Mucosa of rectum (tissue), 2 donors: ENCODE data around the gene CELSR1.

ENCODE experiments used
- H3K27ac ChIP-seq, 2 donors: one replicate each; pipeline ENCODE4 v1.7.0; 2013; ENCODE audit warnings: inconsistent platforms in 2 of 2, low read depth in 2 of 2, low read length in 2 of 2
- H3K27me3 ChIP-seq, 2 donors: one replicate each; pipeline ENCODE4 v1.7.0; 2013; ENCODE audit warnings: low read length in 2 of 2; ENCODE audit not compliant: control insufficient read depth in 2 of 2, insufficient read depth in 2 of 2
- H3K36me3 ChIP-seq, 2 donors: one replicate each; pipeline ENCODE4 v1.7.0; 2013; ENCODE audit warnings: low read length in 2 of 2; ENCODE audit not compliant: control insufficient read depth in 2 of 2, insufficient read depth in 2 of 2
- H3K4me1 ChIP-seq, 2 donors: one replicate each; pipeline ENCODE4 v1.7.0; 2013; ENCODE audit warnings: low read length in 2 of 2, mild to moderate bottlenecking in 1 of 2; ENCODE audit not compliant: control insufficient read depth in 2 of 2, insufficient read depth in 2 of 2
- H3K4me3 ChIP-seq, 2 donors: one replicate each; pipeline ENCODE4 v1.7.0; 2013; ENCODE audit warnings: low read length in 2 of 2
- H3K9ac ChIP-seq, 2 donors: one replicate each; pipeline ENCODE4 v1.7.0; 2013; ENCODE audit warnings: low read length in 2 of 2, low read depth in 1 of 2, mild to moderate bottlenecking in 1 of 2
- H3K9me3 ChIP-seq, 2 donors: one replicate each; pipeline ENCODE4 v1.7.0; 2013; ENCODE audit warnings: low read length in 2 of 2; ENCODE audit not compliant: control insufficient read depth in 2 of 2
- donor health status: healthy.
- donor health status: Normal muscosa, but diverticular disease.

Gene CELSR1

DNA sequence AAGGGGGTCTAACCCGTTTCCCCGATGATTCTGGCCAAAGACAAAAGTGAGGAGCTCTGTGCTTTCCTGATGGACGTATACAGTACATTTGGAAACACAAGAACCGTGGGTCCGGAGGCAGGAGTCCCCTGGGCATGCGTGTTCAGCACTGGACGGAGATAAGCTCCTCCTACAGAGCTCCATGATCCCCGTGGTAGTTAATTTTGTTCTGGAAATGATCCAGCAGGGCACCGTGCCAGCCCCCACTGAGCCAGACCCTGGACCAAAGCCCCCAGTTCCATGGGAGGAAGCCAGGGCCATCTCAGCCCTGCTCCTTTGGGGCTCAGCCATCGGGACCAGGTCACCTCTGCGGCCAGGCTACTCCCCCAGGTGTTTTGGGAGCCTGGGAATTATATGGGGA is 118.6 kb downstream of the CELSR1 start:
- no peaks in the 10 kb centered on the region for H3K36me3 ChIP-seq
- no peak overlapping the region for H3K27ac ChIP-seq
- H3K27me3 ChIP-seq = no peaks in the 10 kb centered on the region
- H3K9ac ChIP-seq = no peak overlapping the region
- H3K9me3 ChIP-seq = no peaks in the 10 kb centered on the region
- H3K4me1 ChIP-seq = peaks cover 0 to 4% of the 10 kb centered on the region in 2 donors
- H3K4me3 ChIP-seq = no peak overlapping the region

DNA sequence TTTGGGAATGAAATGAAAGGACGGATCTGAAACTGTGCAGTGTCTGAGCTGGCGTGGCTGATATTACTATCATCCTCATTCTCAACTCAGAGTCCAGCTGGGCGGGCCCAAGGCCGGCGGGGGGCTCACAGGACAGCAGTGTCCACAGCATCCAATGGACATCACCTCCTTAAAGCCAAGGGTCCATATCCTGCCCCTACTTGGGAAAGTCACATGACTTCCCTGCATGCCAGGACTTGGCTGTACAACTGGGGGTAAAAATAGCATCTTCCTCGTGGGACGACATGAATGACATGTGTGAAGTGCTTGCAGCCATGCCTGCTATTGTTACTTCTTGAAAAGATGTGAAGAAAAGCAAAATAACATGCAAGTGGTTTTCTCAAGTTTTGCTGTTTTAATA is 119.7 kb downstream of the CELSR1 start:
- Histone ChIP-seq H3K9me3 (no peaks in the 10 kb centered on the region), H3K36me3 (no peaks in the 10 kb centered on the region), H3K27me3 (no peaks in the 10 kb centered on the region), H3K4me3 (no peak overlapping the region), H3K4me1 (peaks cover 0 to 4% of the 10 kb centered on the region in 2 donors), H3K27ac (no peak overlapping the region), H3K9ac (no peak overlapping the region)

DNA sequence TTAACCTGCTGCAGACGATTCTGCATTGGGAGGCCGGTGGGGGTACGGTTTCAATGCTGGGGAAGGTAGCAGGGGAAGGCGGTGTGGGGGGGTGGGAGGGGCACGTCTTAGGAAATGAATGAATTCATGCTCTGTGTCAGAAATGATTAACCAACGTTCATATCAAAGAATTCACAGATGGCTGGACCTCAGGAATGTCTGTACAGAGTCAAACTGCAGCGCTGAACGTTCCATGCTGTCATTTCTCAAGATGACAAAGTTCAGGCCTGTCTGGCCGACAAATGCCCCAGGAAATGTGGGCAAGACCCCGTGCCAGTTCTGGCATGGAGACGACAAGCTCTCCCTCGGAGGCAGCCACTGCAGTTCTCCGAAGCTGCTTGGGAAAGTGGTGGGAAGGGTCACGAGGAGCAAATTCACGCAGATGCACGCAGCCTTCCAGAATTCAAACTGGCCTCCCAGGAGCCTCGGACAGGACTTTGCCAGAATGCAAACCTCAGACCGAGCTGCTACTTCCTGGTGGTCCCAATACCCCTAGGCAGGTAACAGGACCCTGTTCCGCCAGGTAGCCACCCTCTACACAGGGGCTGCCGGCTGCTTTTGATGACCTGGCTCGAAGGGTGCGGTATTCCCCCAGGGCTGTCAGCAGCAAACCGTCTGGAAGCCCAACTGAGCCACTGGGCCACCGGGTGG is 120.4 kb downstream of the CELSR1 start:
- Histone ChIP-seq H3K4me3 (no peak overlapping the region), H3K27me3 (no peaks in the 10 kb centered on the region)

DNA sequence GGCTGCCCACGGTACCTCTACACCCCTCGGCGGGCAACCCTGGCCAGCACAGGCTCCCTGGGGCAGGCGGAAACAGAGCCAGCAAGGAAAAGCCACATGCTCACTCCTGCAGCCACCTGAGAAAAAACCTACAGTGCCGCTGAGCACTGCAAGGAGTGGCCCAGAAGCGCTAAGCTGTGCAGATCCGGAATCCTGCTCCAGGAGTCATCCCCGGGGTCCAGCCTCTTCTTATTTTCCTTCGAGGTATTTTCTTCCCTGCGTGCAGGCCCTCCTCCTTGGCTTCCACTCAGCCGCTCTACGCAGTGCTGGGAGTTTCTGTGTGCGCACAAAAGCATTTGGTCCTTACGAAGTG is 120.9 kb downstream of the CELSR1 start:
- Histone ChIP-seq H3K9ac (no peak overlapping the region), H3K36me3 (no peaks in the 10 kb centered on the region), H3K4me3 (no peak overlapping the region), H3K27me3 (no peaks in the 10 kb centered on the region), H3K4me1 (peaks cover 0 to 4% of the 10 kb centered on the region in 2 donors), H3K27ac (no peak overlapping the region), H3K9me3 (no peaks in the 10 kb centered on the region)

More for the DNA sequence above, 120.4 kb downstream of the CELSR1 start:
- Histone ChIP-seq H3K9me3 (no peaks in the 10 kb centered on the region), H3K36me3 (no peaks in the 10 kb centered on the region), H3K9ac (no peak overlapping the region), H3K27ac (no peak overlapping the region), H3K4me1 (peaks cover 0 to 4% of the 10 kb centered on the region in 2 donors)

DNA sequence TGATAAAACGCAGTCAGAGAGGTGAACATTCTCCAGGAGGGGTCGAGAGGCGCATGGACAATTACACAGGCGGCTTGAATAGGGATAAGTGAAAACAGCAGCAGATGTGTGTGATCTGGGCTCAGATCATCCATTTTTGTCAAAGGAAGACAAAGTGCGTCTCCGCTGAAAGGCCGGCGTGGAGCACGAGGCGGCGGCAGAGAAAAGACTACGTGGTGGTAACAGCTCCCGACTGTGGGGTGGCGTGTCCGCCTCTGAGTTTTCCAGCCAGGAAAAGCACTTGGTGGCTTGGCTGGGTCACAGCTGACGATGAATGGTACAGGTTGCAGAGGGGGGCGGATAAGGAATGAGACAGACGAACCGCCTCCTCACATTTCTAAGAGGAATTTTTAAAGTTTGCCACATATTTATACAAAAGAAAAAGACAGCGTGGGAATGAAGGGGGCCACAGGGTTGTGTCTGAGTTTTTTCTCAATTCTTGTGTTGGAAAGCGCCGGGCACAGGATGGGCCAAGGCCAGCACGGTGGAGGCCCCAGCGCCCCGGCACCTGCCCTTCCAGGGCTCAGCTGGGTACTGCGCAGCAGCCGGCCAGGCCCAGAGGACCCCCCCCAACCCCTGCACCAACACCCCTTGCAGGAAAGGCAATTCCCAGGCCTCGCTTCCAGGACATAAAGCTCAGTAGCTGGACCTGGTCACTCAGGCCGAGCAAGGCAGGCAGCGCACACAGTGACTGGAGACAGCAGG is 121.5 kb downstream of the CELSR1 start:
- Histone ChIP-seq H3K9ac (no peak overlapping the region), H3K27me3 (no peaks in the 10 kb centered on the region), H3K4me1 (peaks cover 0 to 4% of the 10 kb centered on the region in 2 donors)

DNA sequence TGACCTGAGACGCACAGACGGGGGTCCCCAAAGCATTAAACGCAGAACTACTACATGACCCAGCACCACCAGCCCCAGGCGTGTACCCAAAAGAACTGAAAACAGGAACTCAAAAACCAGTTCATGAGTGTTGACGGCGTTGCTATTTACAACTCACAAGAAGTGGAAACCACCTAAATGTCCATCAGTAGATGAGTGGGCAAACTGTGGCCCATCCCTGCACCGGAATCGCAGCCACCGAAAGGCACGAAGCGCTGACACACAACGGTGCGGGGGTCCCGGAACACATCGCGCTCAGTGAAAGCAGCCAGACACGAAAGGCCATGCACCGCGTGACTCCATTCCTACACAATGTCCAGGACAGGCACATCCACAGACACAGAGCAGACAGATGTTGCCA is 122.7 kb downstream of the CELSR1 start:
- peaks cover 0 to 4% of the 10 kb centered on the region in 2 donors for H3K4me1 ChIP-seq
- no peak overlapping the region for H3K9ac ChIP-seq
- H3K4me3 ChIP-seq = no peak overlapping the region
- H3K36me3 ChIP-seq = no peaks in the 10 kb centered on the region
- no peaks in the 10 kb centered on the region for H3K27me3 ChIP-seq
- H3K27ac ChIP-seq = no peak overlapping the region
- no peaks in the 10 kb centered on the region for H3K9me3 ChIP-seq

More for the DNA sequence above, 121.5 kb downstream of the CELSR1 start:
- Histone ChIP-seq H3K27ac (no peak overlapping the region), H3K9me3 (no peaks in the 10 kb centered on the region), H3K36me3 (no peaks in the 10 kb centered on the region), H3K4me3 (no peak overlapping the region)

DNA sequence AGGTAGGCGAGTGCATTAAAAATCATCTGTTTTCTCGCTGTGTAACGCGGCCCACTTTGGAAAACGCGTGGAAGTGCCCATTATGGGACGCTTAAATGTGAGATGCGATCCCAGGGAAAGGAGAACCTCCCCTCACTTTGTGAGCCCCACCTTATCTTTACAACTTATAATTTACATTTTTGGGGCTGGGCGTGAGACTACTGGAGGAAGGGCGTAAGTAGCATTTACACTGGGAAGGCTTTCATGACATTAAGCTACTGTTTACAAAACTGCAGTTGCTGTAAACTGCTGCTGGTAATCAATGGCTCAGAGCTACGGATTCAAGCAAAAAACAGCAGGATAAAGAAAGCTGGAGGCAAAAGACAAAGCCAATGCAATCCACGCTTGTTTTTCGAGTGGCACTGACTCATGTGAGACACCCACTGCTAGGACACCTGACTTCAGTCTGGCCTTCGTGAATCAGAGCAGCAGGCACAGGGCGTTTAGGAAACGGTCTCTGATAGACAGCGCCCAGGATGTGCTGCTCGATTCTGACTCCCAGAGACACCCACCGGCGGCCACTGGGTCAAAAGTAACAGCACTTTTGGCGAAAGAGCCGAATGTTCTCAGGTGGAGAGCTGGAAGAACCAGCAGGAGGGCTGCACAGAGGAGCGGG is 123.6 kb downstream of the CELSR1 start:
- no peak overlapping the region for H3K9ac ChIP-seq
- H3K36me3 ChIP-seq = no peaks in the 10 kb centered on the region

DNA sequence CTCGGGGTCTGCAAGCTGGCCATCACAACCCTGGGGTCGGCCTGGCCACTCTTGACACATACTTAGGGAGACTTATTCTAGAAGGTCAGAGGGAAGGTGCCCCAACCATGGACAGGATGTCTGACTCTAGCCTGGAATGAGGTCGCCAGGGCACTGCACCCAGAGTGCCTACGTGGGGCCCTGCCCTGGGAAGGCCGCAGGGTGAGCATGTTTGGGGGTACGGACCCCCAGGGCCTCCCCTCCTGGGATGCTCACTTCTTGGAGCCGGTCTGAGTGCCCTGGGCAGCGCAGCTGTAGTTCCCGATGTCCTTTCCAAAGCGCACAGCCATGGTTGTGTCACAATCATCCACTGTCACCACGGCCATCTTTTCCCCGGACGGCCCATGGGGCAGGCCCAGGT is 126.1 kb downstream of the CELSR1 start:
- H3K9me3 ChIP-seq = no peaks in the 10 kb centered on the region
- H3K27me3 ChIP-seq = no peaks in the 10 kb centered on the region
- no peak overlapping the region for H3K27ac ChIP-seq
- no peaks in the 10 kb centered on the region for H3K36me3 ChIP-seq
- H3K4me3 ChIP-seq = no peak overlapping the region
- no peak overlapping the region for H3K9ac ChIP-seq
- peaks cover 0 to 4% of the 10 kb centered on the region in 2 donors for H3K4me1 ChIP-seq

More for the DNA sequence above, 123.6 kb downstream of the CELSR1 start:
- H3K27me3 ChIP-seq = no peaks in the 10 kb centered on the region
- no peak overlapping the region for H3K27ac ChIP-seq
- peaks cover 0 to 4% of the 10 kb centered on the region in 2 donors for H3K4me1 ChIP-seq
- no peak overlapping the region for H3K4me3 ChIP-seq
- H3K9me3 ChIP-seq = no peaks in the 10 kb centered on the region

DNA sequence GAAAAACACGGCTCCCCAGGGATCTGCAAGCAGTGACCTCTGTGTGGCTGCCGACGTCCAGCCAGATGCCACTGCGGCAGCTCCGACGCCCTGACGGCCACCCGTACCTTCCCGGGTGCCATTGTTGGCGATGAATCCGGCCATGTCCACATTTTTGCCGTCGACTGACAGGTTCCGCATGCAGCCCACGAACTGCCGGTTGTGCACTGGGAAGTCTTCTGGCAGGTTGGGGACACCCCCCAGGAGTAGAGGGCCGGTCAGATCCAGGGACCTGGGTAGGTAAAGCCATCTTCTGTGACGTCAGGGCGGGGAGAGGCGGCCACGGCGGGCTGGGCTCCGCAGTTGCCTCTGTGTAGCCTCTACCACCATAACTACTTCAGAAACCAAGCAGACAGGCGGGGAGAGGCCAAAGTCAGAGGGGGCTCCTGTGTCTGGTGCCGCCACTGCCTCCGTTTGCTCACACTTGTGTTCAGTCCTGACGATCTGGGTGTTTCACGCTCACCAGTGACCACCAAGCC is 127.1 kb downstream of the CELSR1 start:
- Histone ChIP-seq H3K27ac (no peak overlapping the region), H3K9me3 (no peaks in the 10 kb centered on the region), H3K36me3 (no peaks in the 10 kb centered on the region), H3K27me3 (no peaks in the 10 kb centered on the region), H3K4me1 (peaks cover 0 to 4% of the 10 kb centered on the region in 2 donors), H3K9ac (no peak overlapping the region), H3K4me3 (no peak overlapping the region)

DNA sequence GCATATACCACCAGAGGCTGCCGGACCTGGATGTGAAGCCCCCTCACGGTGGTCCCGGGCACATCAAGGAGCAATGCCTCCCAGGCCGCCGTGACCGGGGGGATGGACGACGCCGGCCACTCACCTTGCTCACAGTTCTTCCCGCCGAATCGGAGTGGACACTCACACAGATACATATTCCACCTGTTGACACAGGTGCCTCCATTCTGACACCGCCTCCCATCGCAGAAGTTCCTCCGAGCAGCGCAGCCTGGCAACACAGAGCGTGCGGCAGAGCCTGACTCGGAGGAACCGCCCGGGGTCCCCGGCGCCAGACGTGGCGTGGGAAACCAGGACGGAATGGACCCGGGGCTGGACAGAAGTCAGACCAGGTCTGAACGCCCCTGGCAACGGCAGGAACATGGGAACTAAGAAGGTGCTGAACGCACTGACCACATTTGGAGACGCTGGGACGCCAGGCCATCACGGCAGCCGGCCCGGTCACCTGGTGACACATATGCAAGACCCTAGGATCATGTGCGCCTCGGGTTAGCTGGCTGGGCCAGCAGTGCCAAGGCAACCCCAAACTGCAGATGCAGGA is 127.7 kb downstream of the CELSR1 start:
- H3K36me3 ChIP-seq = no peaks in the 10 kb centered on the region
- no peak overlapping the region for H3K4me3 ChIP-seq
- no peaks in the 10 kb centered on the region for H3K9me3 ChIP-seq
- no peak overlapping the region for H3K27ac ChIP-seq
- H3K9ac ChIP-seq = no peak overlapping the region
- H3K4me1 ChIP-seq = peaks cover 0 to 4% of the 10 kb centered on the region in 2 donors
- no peaks in the 10 kb centered on the region for H3K27me3 ChIP-seq
